Spleen (tissue), 13 donors: ENCODE measurements around the gene KRT73. TPM values are rescaled to one million over a fixed set of nuclear protein-coding genes. Genes with fewer than 3 reads are reported as not detected.

Experiments
- DNase-seq: peaks from one replicate; pipeline ENCODE4 v3.0.0-alpha.2; 2020
- H3K27ac ChIP-seq, 8 donors: fragments of 200-600 bp; sonication (generic) in 7 of 8; 1 replicate in 4 of 8; 2 replicates in 4 of 8; pipeline versions ENCODE4 v1.5.0 to v1.8.0; 2016 to 2021; ENCODE audit warnings: inconsistent platforms in 4 of 8, mild to moderate bottlenecking in 4 of 8, moderate library complexity in 1 of 8
- H3K27me3 ChIP-seq, 7 donors: fragments of 200-600 bp; sonication (generic) in 6 of 7; replicated peaks in 1 of 7; 1 replicate in 4 of 7; 2 replicates in 3 of 7; pipeline versions ENCODE4 v1.5.0 to v1.8.0; 2016 to 2021; ENCODE audit warnings: inconsistent platforms in 3 of 7, mild to moderate bottlenecking in 1 of 7
- H3K36me3 ChIP-seq, 6 donors: fragments of 200-600 bp; sonication (generic) in 5 of 6; 1 replicate in 4 of 6; 2 replicates in 2 of 6; pipeline versions ENCODE4 v1.5.0 to v1.8.0; 2016 to 2021; ENCODE audit warnings: inconsistent platforms in 2 of 6
- H3K4me1 ChIP-seq, 6 donors: fragments of 200-600 bp; sonication (generic) in 5 of 6; 1 replicate in 3 of 6; 2 replicates in 3 of 6; pipeline versions ENCODE4 v1.5.0 to v1.8.0; 2016 to 2021; ENCODE audit warnings: inconsistent platforms in 3 of 6
- H3K4me3 ChIP-seq, 8 donors: fragments of 200-600 bp; sonication (generic) in 7 of 8; 1 replicate in 4 of 8; 2 replicates in 4 of 8; pipeline versions ENCODE4 v1.5.0 to v1.8.0; 2016 to 2021; ENCODE audit warnings: inconsistent platforms in 4 of 8, mild to moderate bottlenecking in 4 of 8, moderate library complexity in 2 of 8
- H3K9me3 ChIP-seq, 8 donors: fragments of 200-600 bp; sonication (generic) in 7 of 8; 1 replicate in 4 of 8; 2 replicates in 4 of 8; pipeline versions ENCODE4 v1.5.0 to v1.8.0; 2016 to 2021; ENCODE audit warnings: inconsistent platforms in 4 of 8
- CTCF ChIP-seq, 11 experiments: fragments of 200-600 bp in 7 of 11; fragments of 450-650 bp in 4 of 11; sonication (generic) in 4 of 11; IDR thresholded peaks in 8 of 11; conservative IDR thresholded peaks in 3 of 11; 1 replicate in 7 of 11; 2 replicates in 4 of 11; pipeline versions ENCODE4 v1.4.0 to v1.8.0; 2016 to 2021; ENCODE audit warnings: antibody characterized with exemption in 11 of 11, inconsistent platforms in 4 of 11, mild to moderate bottlenecking in 1 of 11
- POLR2A ChIP-seq, 3 donors: fragments of 450-650 bp; IDR thresholded peaks; one replicate each; pipeline ENCODE4 v1.5.1; 2017; ENCODE audit warnings: antibody characterized with exemption in 3 of 3, mild to moderate bottlenecking in 1 of 3
- POLR2AphosphoS5 ChIP-seq, 3 donors: sonication (generic); formaldehyde crosslinking; IDR thresholded peaks; one replicate each; pipeline ENCODE4 v1.5.1; 2017; ENCODE audit warnings: antibody characterized with exemption in 3 of 3
- WGBS, 5 donors: extraction: QIAGEN DNeasy Blood & Tissue Kit in 3 of 5; methylation state at CpG; one replicate each; pipeline versions ENCODE4 v1.1.5 to v1.1.7; 2013 to 2018; 5-methylcytosine and 5-hydroxymethylcytosine counted together
- intact Hi-C: fragments of 100-400 bp; cut with DNase I; formaldehyde crosslinking; loops from one replicate; pipeline ENCODE4 v1.15.0; 2023; ENCODE audit warnings: low total_unique reads
- long read RNA-seq, 2 donors: transcript quantifications; one replicate each; lab custom pipeline, GENCODE V29; 2026
- polyA plus RNA-seq, 3 donors: library from polyadenylated mRNA; stranded (reverse); fragments of 200-250 nt; gene quantifications; one replicate each; pipeline ENCODE4 v1.2.1, GENCODE V29; 2013
- total RNA-seq, 7 donors: library from RNA; depleted of rRNA in 3 of 7; stranded (reverse); fragments of >200 nt in 3 of 7; fragmentation: NEBNext Ultra II Directional in 4 of 7; extraction: Animal tissue kit (Norgen Biotek cat#: 25700) in 4 of 7; gene quantifications; one replicate each; pipeline versions ENCODE4 v1.1.0 to v1.2.1, GENCODE V29; 2016 to 2021
- donor health status: healthy with polysubstance abuse.
- donor health status: DM: no; HTN: no; CAD: no; lungs with moderate emphysema.
- donor health status: DM: no; HTN: no; CAD: no.
- donor health status: Bipolar disorder and iron deficiency.
- donor health status: healthy.
- donor health status: DM: no; HTN: no; CAD: no.
- donor health status: DM: yes; HTN: yes; CAD: no.

The KRT73 gene
- total RNA-seq: 1 to 10 TPM in 3 of 7 donors, under 1 TPM in 4; 0.13 to 1.4 (median 0.59) TPM
- polyA plus RNA-seq: under 1 TPM; 0.04 to 0.20 (median 0.16) TPM
- long read RNA-seq, donor 1: 0 reads
- long read RNA-seq, donor 2: 0 reads

GRCh38 chr12:52618216-52618615 is at the start of gene KRT73:
Gene KRT73, minus strand, starts transcription at chr12:52618559. Its CDS starts 35 bp downstream, at chr12:52618524.
- no peaks in the 10 kb centered on the region for H3K36me3 ChIP-seq
- no peak for DNase-seq
- H3K4me3 ChIP-seq: no peak within 1 kb of the TSS
- intact Hi-C loops: no loop called here
- WGBS, 5 donors: 85 to 93% (median 89%) methylated on average over 2 to 14 of the region's 14 CpGs
- peaks cover 0 to 10% (median 1%) of the 10 kb centered on the region in 6 donors for H3K4me1 ChIP-seq
- no peak within 1 kb of the TSS for H3K27ac ChIP-seq
- peaks cover 0 to 8% (median 0%) of the 10 kb centered on the region in 8 donors for H3K9me3 ChIP-seq
- peaks cover 0 to 23% (median 0%) of the 10 kb centered on the region in 7 donors for H3K27me3 ChIP-seq
- TF ChIP-seq POLR2AphosphoS5 (IDR thresholded peaks at IDR 0.05): no peak
- no peak for TF ChIP-seq POLR2A (IDR thresholded peaks at IDR 0.05)
- no peak for TF ChIP-seq CTCF (IDR thresholded peaks at IDR 0.05 in 8 of 11, conservative IDR thresholded peaks at IDR 0.05 in 3 of 11)

- 77 to 93% (median 83%) methylated on average over 7 of the region's 7 CpGs for WGBS, 5 donors
- DNase-seq: no peak
- TF ChIP-seq POLR2A (IDR thresholded peaks at IDR 0.05): no peak
- no peak for TF ChIP-seq POLR2AphosphoS5 (IDR thresholded peaks at IDR 0.05)
- no peak for TF ChIP-seq CTCF (IDR thresholded peaks at IDR 0.05 in 8 of 11, conservative IDR thresholded peaks at IDR 0.05 in 3 of 11)
- Histone ChIP-seq H3K27me3 (peaks cover 0 to 17% (median 0%) of the 10 kb centered on the region in 7 donors), H3K9me3 (no peaks in the 10 kb centered on the region), H3K36me3 (no peaks in the 10 kb centered on the region), H3K27ac (no peak overlapping the region), H3K4me1 (no peaks in the 10 kb centered on the region), H3K4me3 (no peak overlapping the region)
- intact Hi-C loops: no loop called here
Measured at GRCh38 chr12:52667931-52668330, 49.6 kb upstream of the KRT73 start.

GRCh38 chr12:52667509-52667908 is 49.1 kb upstream of the KRT73 start:
- TF ChIP-seq CTCF (IDR thresholded peaks at IDR 0.05 in 8 of 11, conservative IDR thresholded peaks at IDR 0.05 in 3 of 11): no peak
- TF ChIP-seq POLR2AphosphoS5 (IDR thresholded peaks at IDR 0.05): no peak
- TF ChIP-seq POLR2A (IDR thresholded peaks at IDR 0.05): no peak
- no peak overlapping the region for H3K27ac ChIP-seq
- H3K27me3 ChIP-seq: peaks cover 0 to 20% (median 0%) of the 10 kb centered on the region in 7 donors
- no peak for DNase-seq
- no peaks in the 10 kb centered on the region for H3K9me3 ChIP-seq
- 78 to 86% (median 81%) methylated on average over 9 of the region's 9 CpGs for WGBS, 5 donors
- H3K4me1 ChIP-seq: no peaks in the 10 kb centered on the region
- intact Hi-C loops: no loop called here
- H3K36me3 ChIP-seq: no peaks in the 10 kb centered on the region
- H3K4me3 ChIP-seq: no peak overlapping the region

DNA sequence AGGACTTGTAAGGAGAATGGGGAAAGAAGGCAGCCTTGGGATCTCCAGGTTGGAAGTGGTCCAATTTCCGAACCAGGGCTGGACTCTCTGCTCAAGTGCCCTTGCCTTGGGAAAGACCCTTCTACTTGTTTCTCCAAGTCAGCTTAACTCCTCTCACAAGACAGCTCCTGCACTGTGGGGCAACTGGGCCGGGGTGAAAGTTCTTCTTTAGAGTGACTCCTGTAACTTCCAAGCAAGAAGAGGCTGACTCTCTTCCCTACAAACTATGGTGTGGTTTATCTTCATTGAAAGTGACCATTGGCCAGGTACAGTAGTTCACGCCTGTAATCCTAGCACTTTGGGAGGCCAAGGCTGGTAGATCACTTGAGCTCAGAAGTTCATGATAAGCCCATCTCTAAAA is 48.1 kb upstream of the KRT73 start:
- intact Hi-C loops: no loop called here
- no peaks in the 10 kb centered on the region for H3K9me3 ChIP-seq
- H3K27ac ChIP-seq: no peak overlapping the region
- no peak overlapping the region for H3K4me3 ChIP-seq
- WGBS, 5 donors: 73 to 85% (median 82%) methylated on average over 3 of the region's 3 CpGs
- peaks cover 0 to 24% (median 0%) of the 10 kb centered on the region in 7 donors for H3K27me3 ChIP-seq
- no peaks in the 10 kb centered on the region for H3K36me3 ChIP-seq
- TF ChIP-seq CTCF (IDR thresholded peaks at IDR 0.05 in 8 of 11, conservative IDR thresholded peaks at IDR 0.05 in 3 of 11): no peak
- TF ChIP-seq POLR2AphosphoS5 (IDR thresholded peaks at IDR 0.05): no peak
- no peak for TF ChIP-seq POLR2A (IDR thresholded peaks at IDR 0.05)
- no peak for DNase-seq
- H3K4me1 ChIP-seq: no peaks in the 10 kb centered on the region
